SK-N-SH (cell line): Measurements from ENCODE around the gene IGF2R.

Experiments
- SMC3 ChIP-seq: IDR thresholded peaks from 2 replicates; pipeline ENCODE4 v1.6.1; 2012; ENCODE audit warnings: low read depth, low read length, improper control_type of control experiment
- TF ChIP-seq, protein P1 (sequence below): fragments of 200-600 bp; sonication (generic); IDR thresholded peaks from 2 replicates; pipeline ENCODE4 v1.6.1; 2017; ENCODE audit warnings: antibody characterized with exemption, mild to moderate bottlenecking, moderate library complexity
- TF ChIP-seq, protein P2 (sequence below): IDR thresholded peaks from 2 replicates; pipeline ENCODE4; 2012
- TF ChIP-seq, protein P3 (sequence below): IDR thresholded peaks from 2 replicates; pipeline ENCODE4 v1.6.1; 2012; ENCODE audit warnings: mild to moderate bottlenecking, low read depth, low read length, moderate library complexity

DNA sequence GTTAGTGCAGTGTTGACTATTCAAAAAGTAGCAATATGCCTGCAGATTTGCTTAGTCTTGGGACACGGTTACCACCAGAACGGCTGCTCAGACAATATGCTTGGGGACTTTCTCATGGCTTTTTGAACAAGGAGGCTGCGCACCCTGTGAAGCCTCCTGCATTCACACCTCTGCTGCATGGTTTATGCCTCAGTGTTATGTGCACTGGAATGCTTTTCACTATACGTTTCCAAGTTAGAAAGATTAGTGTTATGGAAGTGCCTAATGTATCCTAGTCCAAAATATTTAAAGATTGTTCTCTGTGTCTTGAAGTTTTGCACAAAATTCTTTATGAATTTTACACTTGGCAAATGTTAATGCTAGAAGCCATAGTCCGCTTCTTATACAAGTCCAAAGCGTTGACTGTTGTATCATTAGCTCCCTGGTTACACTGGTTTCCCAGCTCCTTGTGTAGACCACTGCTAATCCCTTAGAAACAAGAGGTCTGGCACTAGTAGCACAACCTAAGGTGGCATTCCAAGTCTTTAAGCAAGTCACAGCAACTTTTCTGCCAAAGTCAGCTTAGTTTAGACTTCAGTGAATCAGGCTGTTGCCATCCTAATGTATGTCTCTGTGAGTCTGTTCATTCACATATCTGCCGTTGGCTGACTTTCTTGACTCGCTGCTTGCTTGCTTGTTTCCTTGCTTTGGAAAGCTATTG is 126.4 kb downstream of the IGF2R start:
- TF ChIP-seq, protein P1, sequence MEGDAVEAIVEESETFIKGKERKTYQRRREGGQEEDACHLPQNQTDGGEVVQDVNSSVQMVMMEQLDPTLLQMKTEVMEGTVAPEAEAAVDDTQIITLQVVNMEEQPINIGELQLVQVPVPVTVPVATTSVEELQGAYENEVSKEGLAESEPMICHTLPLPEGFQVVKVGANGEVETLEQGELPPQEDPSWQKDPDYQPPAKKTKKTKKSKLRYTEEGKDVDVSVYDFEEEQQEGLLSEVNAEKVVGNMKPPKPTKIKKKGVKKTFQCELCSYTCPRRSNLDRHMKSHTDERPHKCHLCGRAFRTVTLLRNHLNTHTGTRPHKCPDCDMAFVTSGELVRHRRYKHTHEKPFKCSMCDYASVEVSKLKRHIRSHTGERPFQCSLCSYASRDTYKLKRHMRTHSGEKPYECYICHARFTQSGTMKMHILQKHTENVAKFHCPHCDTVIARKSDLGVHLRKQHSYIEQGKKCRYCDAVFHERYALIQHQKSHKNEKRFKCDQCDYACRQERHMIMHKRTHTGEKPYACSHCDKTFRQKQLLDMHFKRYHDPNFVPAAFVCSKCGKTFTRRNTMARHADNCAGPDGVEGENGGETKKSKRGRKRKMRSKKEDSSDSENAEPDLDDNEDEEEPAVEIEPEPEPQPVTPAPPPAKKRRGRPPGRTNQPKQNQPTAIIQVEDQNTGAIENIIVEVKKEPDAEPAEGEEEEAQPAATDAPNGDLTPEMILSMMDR, result no peak
- TF ChIP-seq, protein P2, sequence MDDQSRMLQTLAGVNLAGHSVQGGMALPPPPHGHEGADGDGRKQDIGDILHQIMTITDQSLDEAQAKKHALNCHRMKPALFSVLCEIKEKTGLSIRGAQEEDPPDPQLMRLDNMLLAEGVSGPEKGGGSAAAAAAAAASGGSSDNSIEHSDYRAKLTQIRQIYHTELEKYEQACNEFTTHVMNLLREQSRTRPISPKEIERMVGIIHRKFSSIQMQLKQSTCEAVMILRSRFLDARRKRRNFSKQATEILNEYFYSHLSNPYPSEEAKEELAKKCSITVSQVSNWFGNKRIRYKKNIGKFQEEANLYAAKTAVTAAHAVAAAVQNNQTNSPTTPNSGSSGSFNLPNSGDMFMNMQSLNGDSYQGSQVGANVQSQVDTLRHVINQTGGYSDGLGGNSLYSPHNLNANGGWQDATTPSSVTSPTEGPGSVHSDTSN, result no peak
- TF ChIP-seq, protein P3, sequence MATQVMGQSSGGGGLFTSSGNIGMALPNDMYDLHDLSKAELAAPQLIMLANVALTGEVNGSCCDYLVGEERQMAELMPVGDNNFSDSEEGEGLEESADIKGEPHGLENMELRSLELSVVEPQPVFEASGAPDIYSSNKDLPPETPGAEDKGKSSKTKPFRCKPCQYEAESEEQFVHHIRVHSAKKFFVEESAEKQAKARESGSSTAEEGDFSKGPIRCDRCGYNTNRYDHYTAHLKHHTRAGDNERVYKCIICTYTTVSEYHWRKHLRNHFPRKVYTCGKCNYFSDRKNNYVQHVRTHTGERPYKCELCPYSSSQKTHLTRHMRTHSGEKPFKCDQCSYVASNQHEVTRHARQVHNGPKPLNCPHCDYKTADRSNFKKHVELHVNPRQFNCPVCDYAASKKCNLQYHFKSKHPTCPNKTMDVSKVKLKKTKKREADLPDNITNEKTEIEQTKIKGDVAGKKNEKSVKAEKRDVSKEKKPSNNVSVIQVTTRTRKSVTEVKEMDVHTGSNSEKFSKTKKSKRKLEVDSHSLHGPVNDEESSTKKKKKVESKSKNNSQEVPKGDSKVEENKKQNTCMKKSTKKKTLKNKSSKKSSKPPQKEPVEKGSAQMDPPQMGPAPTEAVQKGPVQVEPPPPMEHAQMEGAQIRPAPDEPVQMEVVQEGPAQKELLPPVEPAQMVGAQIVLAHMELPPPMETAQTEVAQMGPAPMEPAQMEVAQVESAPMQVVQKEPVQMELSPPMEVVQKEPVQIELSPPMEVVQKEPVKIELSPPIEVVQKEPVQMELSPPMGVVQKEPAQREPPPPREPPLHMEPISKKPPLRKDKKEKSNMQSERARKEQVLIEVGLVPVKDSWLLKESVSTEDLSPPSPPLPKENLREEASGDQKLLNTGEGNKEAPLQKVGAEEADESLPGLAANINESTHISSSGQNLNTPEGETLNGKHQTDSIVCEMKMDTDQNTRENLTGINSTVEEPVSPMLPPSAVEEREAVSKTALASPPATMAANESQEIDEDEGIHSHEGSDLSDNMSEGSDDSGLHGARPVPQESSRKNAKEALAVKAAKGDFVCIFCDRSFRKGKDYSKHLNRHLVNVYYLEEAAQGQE, result no peak
- no peak for TF ChIP-seq SMC3
